GM18951 (cell line): ENCODE results near the gene GJC2.

ENCODE experiments used
- POLR2A ChIP-seq: IDR thresholded peaks from 4 replicates; pipeline ENCODE4 v1.6.1; 2011; ENCODE audit warnings: mild to moderate bottlenecking; ENCODE audit not compliant: insufficient read length, insufficient read depth; ENCODE audit errors: extremely low read depth
- in situ Hi-C: fragments of 300-500 bp; cut with MboI; formaldehyde crosslinking; loops from one replicate; pipeline ENCODE4 v1.12.0; 2022; ENCODE audit warnings: low sequenced_read_pairs, mixed read lengths, inconsistent platforms; ENCODE audit not compliant: unreplicated experiment

Gene GJC2

GRCh38 chr1:228198977-228199590 is 49.4 kb downstream of the GJC2 start:
- in situ Hi-C loops, result no loop called here
- TF ChIP-seq POLR2A, result no peak

DNA sequence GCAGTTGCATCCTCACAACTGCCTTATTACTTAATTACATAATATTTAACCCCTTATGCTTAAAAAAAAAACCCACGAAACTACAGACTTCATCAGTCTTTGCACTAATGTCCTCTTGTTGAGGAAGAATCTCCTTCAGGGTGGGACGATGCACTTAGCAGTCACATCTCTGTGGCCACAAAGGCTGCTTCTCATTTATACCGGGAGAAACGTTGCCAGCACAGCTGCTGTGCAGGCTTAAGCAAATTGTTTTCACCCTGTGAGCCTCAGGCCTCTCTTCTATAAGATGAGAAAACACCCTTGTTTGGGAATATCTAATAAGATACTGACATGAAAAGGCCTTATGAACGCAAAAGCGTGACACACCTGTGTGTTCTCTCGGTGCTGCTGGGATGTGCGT is 55.2 kb downstream of the GJC2 start:
- no peak for TF ChIP-seq POLR2A
- in situ Hi-C loops, result no loop called here

DNA sequence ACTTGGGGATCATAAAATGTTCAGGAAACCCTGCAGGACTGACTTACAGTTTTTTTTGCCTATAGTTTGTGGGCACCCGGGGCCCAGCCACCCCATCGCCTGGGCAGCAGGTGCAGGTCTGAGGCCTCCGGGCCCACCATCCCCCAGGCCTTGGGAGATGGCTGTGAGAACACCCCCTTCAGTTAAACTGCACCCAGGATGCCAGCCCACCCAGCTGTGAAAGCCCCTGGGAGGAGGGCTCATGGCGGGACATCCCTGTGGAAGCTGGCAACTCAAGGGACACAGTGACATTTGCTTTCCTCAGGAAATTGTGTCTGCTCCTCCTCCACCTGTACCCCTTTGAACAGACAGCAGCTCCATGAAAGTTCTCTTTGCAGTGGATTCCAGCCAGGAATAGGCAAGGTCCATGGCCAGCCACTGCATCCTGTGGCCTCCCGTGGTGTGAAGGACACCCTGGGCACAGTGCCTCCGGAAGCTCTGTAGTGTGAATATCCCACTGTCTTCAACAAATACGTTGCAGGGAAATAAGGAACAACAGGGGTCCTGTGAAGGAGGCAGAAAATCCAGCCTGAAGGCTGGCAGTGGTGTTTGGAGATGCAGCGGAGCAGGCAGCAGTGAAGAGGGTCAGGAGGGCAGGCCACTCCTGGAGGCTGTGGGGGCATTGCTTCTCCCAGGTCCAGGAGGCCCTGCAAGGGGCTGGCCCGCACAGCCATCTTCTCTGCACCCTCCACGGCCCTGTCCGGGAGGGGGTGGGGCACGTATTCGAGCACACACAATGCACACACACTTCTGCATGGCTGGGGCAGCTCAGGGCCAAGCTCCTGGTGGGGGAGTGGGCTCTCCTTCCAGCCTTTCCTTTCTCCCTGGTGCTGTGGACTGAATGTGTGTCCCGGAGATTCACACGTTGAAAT is 56.1 kb downstream of the GJC2 start:
- in situ Hi-C loops, result no loop called here
- TF ChIP-seq POLR2A, result no peak

DNA sequence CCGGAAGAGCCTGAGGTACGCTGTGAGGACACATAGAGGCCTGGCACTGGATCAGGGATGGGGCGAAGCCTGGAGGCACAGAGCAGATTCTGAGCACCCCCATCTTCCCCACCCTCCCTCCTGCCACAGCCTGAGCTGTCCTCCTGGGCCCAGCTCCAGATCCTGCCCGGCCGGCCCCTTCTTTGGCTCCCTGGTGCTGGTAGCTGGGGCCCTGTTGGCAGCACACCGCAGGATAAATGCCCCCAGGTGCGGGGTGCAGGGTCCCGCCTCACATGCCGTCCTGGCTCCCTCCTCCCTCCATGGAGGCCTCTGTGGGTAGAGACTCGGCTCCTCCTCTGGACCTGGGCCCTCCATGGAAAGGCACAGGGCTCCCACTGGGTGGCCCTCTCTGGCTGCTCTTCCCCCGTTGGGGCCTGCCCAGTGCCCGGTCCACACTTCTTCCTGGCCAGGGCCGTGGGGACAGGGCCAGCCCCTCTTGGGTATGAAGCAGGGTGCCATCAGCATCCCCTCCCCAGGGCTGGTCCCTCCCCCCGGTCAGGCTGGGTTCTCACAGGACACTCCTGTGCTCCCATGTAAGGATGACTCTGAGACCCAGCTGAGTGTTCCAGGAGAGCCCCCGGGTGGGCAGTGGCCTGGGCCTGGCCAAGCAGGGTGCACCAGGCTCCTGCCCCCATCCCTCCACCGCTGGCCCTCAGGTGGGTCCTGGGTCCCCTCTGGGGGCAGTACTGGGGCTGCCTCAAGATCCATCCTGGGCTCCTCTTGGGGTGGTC is 57.0 kb downstream of the GJC2 start:
- no peak for TF ChIP-seq POLR2A
- in situ Hi-C loops, result no loop called here

DNA sequence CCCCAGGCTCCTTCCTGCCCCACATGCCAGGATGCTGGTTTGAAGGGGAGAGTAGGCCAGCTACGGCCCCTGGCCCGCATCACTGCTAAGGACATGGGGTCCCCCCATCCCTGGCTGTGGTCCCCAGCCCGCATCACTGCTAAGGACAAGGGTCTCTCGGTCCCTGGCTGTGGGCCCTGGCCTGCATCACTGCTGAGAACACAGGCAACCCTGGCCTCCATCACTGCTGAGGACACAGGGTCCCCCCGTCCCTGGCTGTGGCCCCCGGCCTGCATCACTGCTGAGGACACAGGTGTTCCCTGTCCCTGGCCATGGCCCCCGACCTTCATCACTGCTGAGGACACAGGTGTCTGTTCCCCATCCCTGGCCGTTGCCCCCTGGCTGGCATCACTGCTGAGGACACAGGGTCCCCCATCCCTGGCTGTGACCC is 57.7 kb downstream of the GJC2 start:
- in situ Hi-C loops, result no loop called here
- no peak for TF ChIP-seq POLR2A

GRCh38 chr1:228207851-228208821 is 58.4 kb downstream of the GJC2 start, which contains the start of gene OBSCN:
OBSCN (plus strand) TSS chr1:228208044; CDS start chr1:228211784, 3,740 bp downstream.
- in situ Hi-C loops, result no loop called here

GRCh38 chr1:228208831-228209551 is 59.3 kb downstream of the GJC2 start:
- no peak for TF ChIP-seq POLR2A
- in situ Hi-C loops, result no loop called here

More at GRCh38 chr1:228207851-228208821, 58.4 kb downstream of the GJC2 start, which contains the start of gene OBSCN:
- TF ChIP-seq POLR2A, result no peak
